ENCODE data around the gene CACHD1. TPM values are rescaled to one million over a fixed set of nuclear protein-coding genes. Genes with fewer than 3 reads are reported as not detected.
A peak's percentile ranks its signal among the peaks of the same experiment; 100 is the strongest.

The CACHD1 gene
- polyA plus RNA-seq, 10 donors = 11.0 to 17.7 (median 12.2) TPM

GRCh38 chr1:64472805-64473204, 2.9 kb downstream of the CACHD1 start:
- DNase-seq = no peak

DNA sequence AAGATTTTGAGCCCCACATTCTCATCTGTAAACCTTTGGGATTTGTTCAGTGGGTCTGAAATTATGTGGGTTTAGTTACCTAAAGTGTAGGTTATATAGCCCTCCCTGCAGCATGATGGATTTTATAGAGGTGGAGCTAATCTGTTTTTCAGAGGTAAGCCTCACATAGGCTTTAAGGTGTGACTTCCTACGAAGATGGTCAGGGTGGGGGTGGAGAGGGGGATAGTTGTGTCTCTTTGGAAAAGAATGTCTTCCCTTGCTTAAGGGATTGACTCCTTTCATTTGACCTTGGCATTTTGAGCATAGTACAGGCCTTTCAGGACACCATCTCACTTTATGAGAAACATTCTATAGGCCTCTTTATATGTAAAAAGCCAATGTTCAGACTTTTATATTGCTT, 3.4 kb downstream of the CACHD1 start:
- no peak for DNase-seq

- DNase-seq = no peak
These were observed 4.2 kb downstream of the CACHD1 start for GRCh38 chr1:64474133-64474532.

DNA sequence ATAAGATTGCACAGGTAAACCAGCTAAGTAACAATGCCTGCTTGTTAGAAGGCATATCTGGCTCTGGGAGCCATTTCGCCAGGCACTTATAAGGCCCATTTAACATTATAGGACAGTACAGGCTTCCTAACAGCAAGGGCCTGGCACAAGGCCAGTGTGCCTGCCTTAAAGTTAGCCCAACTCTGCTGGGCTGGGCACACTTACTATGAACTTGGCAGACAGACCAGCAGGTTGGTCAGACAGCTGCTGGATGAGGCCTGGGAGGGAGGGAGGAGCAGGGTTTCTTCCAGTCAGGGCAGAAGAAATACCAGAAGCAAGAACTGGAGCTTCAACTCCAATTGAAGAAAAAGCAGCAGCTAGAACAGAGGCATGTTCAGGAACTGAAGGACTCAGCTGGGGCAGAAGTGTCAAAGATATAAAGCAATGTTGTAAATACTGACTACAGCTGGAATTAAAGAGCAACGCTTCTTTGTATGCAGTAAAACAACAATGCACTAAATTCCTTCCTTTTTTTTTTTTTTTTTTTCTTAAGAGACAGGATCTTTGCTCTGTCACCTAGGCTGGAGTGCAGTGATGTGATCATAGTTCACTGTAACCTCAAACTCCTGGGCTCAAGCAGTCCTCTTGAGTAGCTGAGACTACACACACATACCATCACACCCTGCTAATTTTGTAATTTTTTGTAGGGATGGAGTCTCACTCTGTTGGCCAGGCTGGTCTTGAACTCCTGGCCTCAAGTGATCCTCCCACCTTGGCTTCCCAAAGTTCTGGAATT, 4.9 kb downstream of the CACHD1 start:
- peak; percentile 59 to 61 (median 59) for DNase-seq

GRCh38 chr1:64476251-64476952, 6.5 kb downstream of the CACHD1 start:
- DNase-seq = peak; percentile 66 to 85 (median 84)

GRCh38 chr1:64478594-64479470, 8.9 kb downstream of the CACHD1 start:
- DNase-seq = no peak

- DNase-seq = no peak
These were observed 9.9 kb downstream of the CACHD1 start for GRCh38 chr1:64479874-64480273.

GRCh38 chr1:64480999-64481772, 11.3 kb downstream of the CACHD1 start:
- DNase-seq = no peak

GRCh38 chr1:64482128-64482527, 12.2 kb downstream of the CACHD1 start:
- DNase-seq = no peak

DNA sequence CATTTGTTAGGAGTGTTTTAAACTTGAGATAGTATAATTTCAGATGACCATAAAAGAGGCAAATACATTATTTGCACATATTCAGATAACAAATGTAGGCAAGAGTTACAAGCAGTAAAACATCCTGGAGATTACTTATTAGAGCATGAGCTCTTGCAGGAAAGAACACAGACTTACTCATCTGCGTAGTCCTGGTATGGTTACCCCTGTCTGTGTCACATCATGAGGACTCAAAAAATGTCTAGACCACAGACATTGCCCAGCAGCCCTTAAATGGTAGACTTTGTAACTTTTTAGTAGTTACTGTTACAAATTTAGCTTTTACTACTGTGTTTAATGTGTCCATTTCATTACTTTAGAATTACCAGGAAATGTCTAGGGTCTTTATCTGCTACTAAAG, 12.8 kb downstream of the CACHD1 start:
- no peak for DNase-seq

DNA sequence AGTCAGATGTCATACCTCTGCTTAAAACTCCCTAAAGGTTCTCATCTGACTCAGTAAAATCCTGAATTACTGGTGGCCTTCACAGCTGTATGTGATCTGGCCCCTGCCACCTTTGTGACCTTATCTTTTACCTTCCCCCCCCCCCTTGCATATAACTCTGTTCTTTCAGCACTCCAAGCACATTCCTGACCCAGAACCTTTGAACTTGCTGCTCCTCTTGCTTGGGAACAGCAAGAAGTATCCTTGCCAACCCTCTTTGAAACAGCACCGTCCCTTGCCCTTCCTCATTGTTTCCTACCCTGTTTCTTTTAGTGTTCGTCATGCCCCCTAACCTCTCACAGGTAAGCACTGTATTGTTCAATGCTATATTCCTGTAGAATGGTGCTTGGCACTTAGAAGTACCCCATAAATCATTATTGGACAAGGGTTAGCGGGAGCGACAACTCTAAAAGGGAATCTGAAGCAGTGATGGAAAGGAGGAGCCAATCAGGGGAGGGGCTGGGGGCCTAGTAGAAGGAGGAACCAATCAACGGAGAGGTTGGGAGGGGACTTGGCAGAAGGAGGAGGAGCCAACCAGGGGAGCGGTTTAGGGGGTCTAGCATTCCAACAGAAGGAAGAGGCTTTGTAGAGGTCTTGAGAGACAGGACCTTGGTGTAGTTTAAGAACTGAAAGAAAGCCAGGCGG, 13.9 kb downstream of the CACHD1 start:
- no peak for DNase-seq

DNA sequence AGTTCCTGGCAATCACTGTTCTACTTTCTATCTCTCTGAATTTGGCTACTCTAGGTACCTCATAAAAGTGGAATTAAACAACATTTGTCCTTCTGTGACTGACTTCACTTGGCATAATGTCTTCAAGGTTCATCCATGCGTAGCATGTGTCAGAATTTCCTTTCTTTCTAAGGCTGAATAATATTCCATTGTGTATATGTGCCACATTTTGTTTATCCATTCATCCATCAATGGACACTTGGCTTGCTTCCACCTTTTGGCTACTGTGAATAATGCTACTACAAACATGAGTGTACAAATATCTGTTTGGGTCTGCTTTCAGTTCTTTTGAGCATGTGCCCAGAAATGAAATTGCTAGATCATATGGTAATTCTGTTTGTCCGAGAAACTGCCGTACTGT, 14.7 kb downstream of the CACHD1 start:
- no peak for DNase-seq

- no peak for DNase-seq
These were observed 16.3 kb downstream of the CACHD1 start for GRCh38 chr1:64486193-64486592.

GRCh38 chr1:64487061-64487460, 17.1 kb downstream of the CACHD1 start:
- no peak for DNase-seq

GRCh38 chr1:64488862-64489261, 18.9 kb downstream of the CACHD1 start:
- no peak for DNase-seq

GRCh38 chr1:64489707-64490106, 19.8 kb downstream of the CACHD1 start:
- DNase-seq = no peak

DNA sequence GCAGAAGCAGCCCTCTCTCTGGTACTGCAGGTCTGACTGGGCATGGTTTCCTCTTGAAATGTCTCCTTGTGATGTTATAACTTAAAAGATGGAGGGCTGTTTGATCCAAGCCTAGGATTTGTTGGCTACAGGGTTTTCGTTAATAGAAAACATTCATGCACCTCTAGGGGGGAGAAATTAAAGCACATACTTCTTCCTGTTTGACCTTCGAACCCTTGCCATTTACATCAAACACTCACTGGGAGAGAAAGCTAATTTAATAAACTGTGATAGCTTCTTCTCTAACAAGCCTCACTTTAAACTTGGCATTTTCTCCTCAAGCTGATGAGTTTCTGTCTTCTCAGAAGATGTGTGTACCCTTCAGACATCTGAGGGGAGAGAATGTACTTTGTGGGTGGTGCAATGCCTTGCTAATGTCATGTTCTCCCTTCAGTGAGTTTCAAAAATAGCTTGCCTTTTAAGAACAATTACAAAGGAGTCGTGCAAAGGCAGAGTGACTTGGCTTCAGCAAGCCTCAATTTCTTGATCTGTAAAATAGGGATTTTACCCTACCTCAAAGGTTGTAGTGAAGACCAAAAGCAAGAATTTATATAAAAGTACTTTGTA, 20.4 kb downstream of the CACHD1 start:
- no peak for DNase-seq

- DNase-seq = no peak
These were observed 22.5 kb downstream of the CACHD1 start for GRCh38 chr1:64492424-64492823.

DNA sequence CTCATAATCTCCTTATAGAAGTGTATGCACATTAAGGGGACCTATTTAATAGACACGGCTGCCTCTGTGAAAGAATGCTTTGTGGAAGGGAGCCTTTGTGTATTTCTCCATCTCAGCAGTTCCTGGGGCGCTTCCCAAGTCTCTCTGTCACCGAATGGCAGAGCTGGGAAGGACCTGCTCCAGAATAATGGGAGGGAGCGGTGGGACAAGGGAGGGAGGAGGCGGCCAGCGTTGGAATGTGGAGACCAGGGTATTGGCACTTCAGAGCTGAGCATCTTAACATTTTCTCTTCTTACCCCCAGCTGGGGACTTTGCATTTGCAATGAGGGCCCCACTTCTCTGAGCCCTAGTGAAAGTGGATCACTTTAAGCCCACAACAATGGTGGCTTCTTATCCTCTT, 23.9 kb downstream of the CACHD1 start:
- no peak for DNase-seq

- no peak for DNase-seq
These were observed 24.7 kb downstream of the CACHD1 start for GRCh38 chr1:64494659-64495058.

DNA sequence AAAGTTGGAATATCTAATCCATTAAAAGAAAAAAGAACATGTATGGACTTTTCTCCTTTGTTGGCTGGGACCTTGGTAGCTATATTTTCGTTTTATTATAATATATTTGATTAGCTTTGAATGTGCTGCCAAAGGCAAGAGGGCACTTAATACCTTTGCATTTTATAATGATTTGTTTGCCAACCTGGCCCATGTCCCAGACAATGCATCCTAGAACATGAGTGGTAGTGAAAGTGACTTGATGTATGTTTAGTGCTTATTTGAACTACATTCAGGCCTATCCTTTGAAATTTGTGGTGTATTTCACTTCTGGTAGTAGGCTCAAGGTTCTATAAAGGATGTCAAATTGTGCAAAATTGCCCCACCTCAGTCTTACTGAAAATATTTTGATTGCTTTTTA, 25.9 kb downstream of the CACHD1 start:
- DNase-seq = no peak
